ENCODE results near the gene MEOX1.

DNA sequence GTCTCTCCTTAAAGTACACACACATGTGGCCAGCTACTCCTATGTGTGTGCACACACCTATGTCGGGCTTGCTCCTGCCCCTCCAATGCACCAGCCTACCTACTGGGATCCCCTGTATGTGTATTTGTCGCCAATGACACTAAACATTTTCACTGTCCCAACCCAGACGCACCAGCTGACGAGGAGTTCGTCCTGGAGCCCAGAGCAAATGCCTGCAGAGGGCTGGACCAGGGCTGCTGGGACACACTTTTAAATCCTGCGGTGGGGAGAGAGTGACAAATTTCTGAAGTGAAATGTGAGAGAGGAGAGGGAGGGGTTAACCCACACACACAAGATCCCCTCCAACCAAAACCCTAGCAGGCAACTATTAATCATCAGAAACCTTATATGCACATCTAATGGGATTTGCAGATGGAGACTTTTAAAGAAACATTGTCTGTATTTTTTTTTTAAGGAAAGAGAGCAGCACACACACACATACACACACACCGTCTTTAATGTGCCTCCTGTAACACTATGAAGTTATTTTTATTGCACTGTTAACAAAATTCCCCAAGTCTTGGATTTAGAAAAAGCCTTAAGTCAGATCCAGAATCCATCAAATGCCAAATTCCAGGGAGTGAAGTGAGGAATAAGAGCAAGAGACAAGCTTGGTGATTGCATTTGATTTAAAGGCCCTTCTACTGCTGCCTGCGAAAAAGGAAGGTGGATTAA is at the start of gene MEOX1:
- TF ChIP-seq, protein P1, sequence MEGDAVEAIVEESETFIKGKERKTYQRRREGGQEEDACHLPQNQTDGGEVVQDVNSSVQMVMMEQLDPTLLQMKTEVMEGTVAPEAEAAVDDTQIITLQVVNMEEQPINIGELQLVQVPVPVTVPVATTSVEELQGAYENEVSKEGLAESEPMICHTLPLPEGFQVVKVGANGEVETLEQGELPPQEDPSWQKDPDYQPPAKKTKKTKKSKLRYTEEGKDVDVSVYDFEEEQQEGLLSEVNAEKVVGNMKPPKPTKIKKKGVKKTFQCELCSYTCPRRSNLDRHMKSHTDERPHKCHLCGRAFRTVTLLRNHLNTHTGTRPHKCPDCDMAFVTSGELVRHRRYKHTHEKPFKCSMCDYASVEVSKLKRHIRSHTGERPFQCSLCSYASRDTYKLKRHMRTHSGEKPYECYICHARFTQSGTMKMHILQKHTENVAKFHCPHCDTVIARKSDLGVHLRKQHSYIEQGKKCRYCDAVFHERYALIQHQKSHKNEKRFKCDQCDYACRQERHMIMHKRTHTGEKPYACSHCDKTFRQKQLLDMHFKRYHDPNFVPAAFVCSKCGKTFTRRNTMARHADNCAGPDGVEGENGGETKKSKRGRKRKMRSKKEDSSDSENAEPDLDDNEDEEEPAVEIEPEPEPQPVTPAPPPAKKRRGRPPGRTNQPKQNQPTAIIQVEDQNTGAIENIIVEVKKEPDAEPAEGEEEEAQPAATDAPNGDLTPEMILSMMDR (IDR thresholded peaks at IDR 0.05) = no peak
- TF ChIP-seq REST (IDR thresholded peaks at IDR 0.05; ENCODE audit: insufficient read depth in 1 of 2, low read depth in 2 of 2, low read length in 1 of 2) = no peak
- no peak for TF ChIP-seq POLR2AphosphoS5 (IDR thresholded peaks at IDR 0.05; ENCODE audit: low read depth, low read length)
- no peak for TF ChIP-seq TCF7L2 (IDR thresholded peaks at IDR 0.05; ENCODE audit: low read depth, low read length)

Data from Panc1 (cell line).